Skin of body (tissue), 2 donors: Measurements from ENCODE around the gene CES4A. TPM values are rescaled to one million over a fixed set of nuclear protein-coding genes. Genes with fewer than 3 reads are reported as not detected.
"Not testable (repeated sequence)": the region's sequence is repeated elsewhere in the genome, so short reads cannot be mapped to it uniquely, and the experiment has no call there.

Source experiments
- DNase-seq: peaks from one replicate; lab custom pipeline; 2025; lab: John Stamatoyannopoulos, UW
- total RNA-seq: library from RNA; depleted of rRNA; stranded (reverse); fragments of >200 nt; gene quantifications from one replicate; pipeline ENCODE4 v1.2.3, GENCODE V29; 2014

The CES4A gene
- total RNA-seq, 1 donor from 2014 or later = 7.9 TPM

- DNase-seq = no peak
Observed at GRCh38 chr16:66984892-66985311, 3.5 kb upstream of the CES4A start.

- no peak for DNase-seq
Observed at GRCh38 chr16:66986559-66986958, 1.8 kb upstream of the CES4A start.

GRCh38 chr16:66991545-66992077 lies 3.2 kb downstream of the CES4A start:
- no peak for DNase-seq

GRCh38 chr16:66993558-66993957 lies 5.2 kb downstream of the CES4A start:
- not testable (repeated sequence) for DNase-seq

GRCh38 chr16:66996324-66996982 lies 8.1 kb downstream of the CES4A start:
- DNase-seq = no peak

GRCh38 chr16:66996983-66997358 lies 8.6 kb downstream of the CES4A start:
- no peak for DNase-seq

- DNase-seq = no peak
Observed at GRCh38 chr16:67000384-67001351, 12.3 kb downstream of the CES4A start.

- no peak for DNase-seq
Observed at GRCh38 chr16:67001726-67002125, 13.3 kb downstream of the CES4A start.

- DNase-seq = no peak
Observed at GRCh38 chr16:67006930-67007658, 18.7 kb downstream of the CES4A start.

- no peak for DNase-seq
Observed at GRCh38 chr16:67009158-67009557, 20.8 kb downstream of the CES4A start.

GRCh38 chr16:67011274-67011673 lies 22.9 kb downstream of the CES4A start:
- no peak for DNase-seq

GRCh38 chr16:67013233-67013822 lies 24.9 kb downstream of the CES4A start:
- no peak for DNase-seq

GRCh38 chr16:67013823-67014633 lies 25.6 kb downstream of the CES4A start:
- peak; percentile 56 for DNase-seq

GRCh38 chr16:67014634-67015312 lies 26.4 kb downstream of the CES4A start:
- no peak for DNase-seq

GRCh38 chr16:67015313-67015731 lies 26.9 kb downstream of the CES4A start:
- DNase-seq = no peak

GRCh38 chr16:67016143-67016542 lies 27.8 kb downstream of the CES4A start:
- DNase-seq = no peak

- DNase-seq = no peak
Observed at GRCh38 chr16:67016681-67017420, 28.5 kb downstream of the CES4A start.

- no peak for DNase-seq
Observed at GRCh38 chr16:67017421-67017750, 29.0 kb downstream of the CES4A start.

GRCh38 chr16:67017810-67018488 lies 29.6 kb downstream of the CES4A start:
- peak; percentile 62 for DNase-seq
